GM19035 (cell line): Measurements from ENCODE around the gene ULBP1.
"Not testable (repeated sequence)": the region's sequence is repeated elsewhere in the genome, so short reads cannot be mapped to it uniquely, and the experiment has no call there.

Experiments used
- ATAC-seq: cut with Tn5 transposase; IDR thresholded peaks from one replicate; pipeline ENCODE4 v1.9.1; 2021; ENCODE audit not compliant: unreplicated experiment

Gene ULBP1

DNA sequence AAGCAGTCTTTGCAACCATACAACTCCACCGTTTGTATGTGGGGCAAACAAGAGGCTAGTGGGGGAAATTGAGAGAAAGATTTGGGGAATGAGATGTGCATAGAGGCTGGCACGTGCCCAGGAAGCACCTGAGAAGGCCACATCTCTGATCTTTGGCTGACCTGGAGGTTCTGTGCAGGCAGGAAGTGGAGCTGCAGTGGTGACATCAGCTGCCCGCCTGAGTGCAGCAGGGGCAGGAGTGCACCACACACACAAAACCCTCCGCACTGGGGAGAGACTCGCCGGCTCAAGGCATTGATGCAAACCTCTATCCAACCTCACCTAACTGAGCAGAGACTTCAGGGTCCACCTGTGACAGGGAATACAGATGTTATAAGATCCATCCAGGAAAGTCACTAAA, 10.7 kb downstream of the ULBP1 start:
- ATAC-seq = not testable (repeated sequence)

DNA sequence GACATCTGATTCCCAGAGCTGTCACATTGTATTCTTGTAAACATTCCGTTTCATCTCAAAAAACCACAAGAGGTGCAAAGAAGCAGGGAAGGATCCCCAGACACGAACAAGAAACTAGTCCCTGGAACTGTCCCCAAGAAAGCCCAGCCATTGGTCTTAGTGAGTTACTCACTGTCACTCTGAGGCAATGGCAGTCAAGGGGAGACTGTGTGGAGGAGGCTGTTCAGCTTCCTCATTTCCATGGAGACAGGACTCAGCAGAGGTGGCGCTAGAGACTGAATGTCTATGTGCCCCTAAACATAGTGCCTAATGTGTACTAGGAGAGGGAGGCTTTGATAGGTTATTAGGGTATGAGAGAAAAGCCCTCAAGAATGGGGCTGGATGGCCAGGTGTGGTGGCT, 11.1 kb downstream of the ULBP1 start:
- no peak for ATAC-seq

DNA sequence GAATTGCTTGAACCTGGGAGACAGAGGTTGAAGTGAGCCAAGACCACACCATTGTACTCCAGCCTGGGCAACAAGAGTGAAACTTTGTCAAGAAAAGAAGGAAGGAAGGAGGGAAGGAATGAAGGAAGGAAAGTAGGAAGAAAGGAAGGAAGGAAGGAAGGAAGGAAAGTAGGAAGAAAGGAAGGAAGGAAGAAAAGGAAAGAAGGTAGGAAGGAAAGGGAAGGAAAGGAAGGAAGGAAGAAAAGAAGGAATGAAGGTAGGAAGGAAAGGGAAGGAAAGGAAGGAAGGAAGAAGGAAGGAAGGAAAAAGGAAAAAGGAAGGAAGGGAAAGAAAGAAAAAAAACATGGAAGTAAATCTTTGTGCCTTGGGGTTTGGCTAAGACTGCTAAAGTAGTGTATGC, 11.7 kb downstream of the ULBP1 start:
- no peak for ATAC-seq

DNA sequence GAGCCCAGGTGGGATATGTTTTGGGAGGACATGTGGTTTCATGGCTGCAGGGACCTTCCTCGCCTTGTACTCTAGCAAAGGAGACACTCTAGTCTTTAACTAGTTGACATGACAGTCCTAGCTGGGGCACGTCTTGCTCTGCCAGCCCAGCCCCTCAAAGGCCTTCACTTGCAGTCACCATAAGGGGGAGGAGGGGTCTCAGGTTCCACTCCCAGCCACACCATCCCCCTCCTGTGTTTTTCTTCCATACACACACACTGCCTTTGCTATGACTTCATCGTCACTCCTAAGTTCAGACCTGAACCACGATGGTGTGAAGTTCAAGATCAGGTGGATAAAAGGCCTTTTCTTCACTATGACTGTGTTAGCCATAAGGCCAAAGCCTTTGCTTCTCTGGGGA, 13.5 kb downstream of the ULBP1 start:
- ATAC-seq = no peak

DNA sequence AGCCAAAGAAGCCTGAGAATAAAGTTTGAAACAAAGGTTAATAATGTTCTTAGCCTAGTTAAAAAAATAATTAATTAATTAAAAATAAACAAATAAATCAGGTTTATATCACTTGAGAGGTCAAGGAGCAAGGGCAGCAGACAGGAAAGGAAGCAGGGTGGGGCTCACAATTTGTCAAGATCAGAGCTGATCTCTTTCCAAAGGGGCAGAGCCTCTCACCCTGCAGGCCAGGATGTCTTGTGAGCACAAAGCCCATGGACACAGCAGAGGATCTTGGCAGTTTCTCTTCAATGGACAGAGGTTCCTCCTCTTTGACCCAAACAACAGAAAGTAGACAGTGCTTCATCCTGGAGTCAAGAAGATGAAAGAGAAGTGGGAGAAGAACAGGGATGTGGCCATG, 14.9 kb downstream of the ULBP1 start:
- ATAC-seq = no peak

DNA sequence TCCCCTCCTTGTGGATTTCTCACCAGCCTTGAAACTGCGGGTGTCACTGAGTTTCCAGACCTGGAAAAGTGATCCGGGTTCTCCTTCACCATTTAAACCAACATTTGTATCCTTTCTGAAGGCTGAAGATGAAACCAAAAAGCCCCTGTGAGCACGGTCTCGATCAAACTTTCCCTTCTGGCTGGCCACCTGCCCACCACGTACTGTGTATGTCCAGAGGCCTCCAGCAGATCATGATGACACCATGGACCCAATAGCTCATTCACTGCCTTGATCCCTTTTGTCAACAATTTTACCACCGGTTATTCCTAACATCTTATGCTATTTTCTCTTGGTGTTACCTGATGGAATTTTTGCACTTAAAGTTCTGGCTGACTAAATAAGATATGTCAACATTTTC, 15.6 kb downstream of the ULBP1 start:
- no peak for ATAC-seq

DNA sequence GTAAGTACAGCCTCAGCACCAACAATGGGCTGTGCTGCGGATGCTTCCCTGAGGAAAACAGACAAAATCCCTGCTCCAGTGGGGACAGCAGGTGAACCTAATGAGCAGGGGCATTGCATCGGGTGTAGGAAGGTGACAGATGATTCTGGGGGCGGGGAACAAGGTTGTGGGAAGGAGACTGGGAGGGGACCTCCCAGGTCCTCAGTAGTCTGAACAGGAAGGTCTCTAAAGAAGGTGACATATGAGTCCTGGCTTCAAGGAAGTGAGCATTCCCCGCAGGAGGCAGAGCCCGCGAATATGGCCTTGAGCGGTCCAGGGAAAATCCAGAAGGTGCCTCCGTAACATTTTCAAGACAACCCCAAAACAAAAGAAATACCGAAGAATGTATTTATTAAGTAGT, 19.4 kb downstream of the ULBP1 start:
- no peak for ATAC-seq

DNA sequence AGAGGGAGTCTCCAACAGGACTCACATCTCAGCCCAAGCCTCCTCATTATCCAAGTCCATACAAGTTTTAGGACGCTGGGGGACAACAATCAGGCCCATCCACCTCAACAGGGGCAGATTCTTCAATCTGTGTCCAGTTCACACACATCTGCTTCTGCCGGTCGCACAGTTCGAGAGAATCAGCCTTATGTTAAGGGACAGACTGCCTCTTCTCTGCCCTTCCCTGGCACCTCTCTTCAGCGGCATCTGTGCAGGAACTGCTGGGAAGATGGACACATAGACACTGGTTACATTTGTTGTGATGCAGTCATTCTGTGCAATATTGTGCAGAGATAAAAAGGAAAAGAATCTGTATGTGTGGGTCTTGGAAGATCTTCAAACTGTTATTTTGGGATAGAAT, 21.0 kb downstream of the ULBP1 start:
- no peak for ATAC-seq

DNA sequence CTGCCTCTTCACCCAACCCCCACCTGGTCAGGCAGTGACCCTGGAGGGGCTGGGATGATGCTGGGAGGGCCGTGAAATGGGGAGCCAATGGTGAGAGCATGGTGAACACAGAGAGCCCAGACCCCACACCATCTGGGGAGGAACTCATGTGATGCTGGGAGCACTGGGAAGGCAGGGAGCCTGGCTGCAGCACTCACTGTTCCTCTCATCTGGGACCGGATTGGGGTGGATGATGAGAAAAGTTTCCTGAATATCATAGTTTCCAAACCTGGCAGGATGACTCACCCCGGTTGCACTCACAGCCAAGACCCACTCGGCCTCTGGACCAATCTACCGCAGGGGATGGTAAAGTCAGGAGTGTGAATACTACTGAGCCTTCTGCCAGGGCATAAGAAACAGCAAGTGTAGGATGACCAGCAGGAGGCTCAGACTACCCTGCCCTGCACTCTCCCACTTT, 21.8 kb downstream of the ULBP1 start:
- ATAC-seq = no peak

DNA sequence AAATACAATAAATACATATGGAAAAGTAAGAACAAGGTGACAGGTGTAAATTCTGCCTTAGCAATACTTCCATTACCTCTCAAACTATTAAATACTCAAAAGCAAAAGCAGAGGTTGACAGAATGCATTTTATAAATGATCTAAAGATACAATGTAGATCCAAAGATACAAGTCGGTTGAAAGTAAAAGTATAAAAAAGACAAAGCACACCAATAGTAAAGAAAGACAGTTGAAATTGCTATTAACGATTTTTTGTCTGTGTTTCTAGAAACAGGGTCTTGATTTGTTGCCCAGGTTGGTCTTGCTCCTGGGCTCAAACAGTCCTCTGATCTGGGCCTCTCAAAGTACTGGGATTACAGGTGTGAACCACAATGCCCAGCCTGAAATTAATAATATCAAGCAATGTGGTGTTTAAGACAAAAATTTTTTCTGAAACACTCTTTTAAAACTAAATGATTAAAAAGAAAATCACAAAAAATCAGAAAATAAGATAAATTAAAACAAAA, 23.9 kb downstream of the ULBP1 start:
- ATAC-seq = no peak

DNA sequence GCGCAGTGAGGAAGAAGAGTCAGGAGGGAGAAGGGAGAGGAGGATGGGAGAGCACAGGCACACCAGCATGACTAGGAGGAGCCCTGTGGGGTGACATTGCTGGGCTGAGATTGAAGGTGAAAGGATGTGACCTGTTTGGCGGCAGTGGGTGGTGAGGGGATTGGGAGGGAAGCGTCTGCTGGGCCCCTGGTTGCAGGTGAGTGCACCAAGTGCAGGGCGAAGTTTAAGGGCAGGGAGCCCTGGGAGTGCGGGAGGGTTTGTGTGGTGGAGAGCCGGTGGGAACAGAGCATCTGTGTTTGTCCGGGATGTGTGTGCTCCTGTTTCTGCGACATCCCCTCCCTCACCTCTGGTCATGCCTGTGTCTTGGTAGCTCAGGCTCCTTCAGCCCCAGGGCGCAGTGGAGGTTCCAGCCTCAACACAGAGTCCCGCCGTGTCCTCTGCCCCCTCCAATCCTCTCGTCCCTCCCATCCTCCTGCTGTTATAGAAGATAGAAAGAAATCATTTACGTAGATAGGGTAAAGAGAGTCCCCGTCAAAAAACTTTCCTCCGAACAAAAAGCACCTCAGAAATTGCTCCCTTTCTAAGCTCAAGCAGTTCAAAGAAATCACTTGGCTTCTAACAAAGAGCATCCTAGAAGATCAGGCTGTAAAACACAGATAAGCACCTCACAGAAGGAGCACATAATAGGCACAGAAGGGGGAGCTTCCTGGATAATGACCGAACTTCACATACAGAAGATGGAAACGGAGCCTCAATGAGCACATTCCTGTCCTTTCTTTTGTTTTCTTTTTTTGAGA, 25.0 kb downstream of the ULBP1 start:
- ATAC-seq = no peak

DNA sequence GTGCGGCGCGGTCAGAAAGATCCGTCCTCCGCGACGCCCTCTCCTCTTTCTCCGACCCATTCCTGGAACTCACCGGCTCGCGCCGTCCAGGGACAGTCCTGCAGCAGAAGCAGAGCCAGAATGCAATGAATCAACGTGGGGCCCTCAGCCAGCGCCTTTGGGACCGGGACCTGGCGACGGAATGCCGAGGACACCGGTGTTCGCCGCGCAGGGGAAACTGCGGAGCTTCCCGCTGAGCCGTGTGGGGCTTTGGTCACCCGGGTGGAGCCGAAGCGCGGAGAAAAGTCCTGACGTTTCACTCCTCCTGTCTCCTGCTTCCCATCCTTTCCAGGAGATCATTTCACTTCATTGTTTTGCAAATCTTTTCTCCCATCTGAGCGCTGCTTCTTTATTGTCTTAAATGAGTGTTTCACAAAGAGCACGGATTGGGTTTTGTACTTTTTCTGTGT, 26.5 kb downstream of the ULBP1 start:
- ATAC-seq = no peak

DNA sequence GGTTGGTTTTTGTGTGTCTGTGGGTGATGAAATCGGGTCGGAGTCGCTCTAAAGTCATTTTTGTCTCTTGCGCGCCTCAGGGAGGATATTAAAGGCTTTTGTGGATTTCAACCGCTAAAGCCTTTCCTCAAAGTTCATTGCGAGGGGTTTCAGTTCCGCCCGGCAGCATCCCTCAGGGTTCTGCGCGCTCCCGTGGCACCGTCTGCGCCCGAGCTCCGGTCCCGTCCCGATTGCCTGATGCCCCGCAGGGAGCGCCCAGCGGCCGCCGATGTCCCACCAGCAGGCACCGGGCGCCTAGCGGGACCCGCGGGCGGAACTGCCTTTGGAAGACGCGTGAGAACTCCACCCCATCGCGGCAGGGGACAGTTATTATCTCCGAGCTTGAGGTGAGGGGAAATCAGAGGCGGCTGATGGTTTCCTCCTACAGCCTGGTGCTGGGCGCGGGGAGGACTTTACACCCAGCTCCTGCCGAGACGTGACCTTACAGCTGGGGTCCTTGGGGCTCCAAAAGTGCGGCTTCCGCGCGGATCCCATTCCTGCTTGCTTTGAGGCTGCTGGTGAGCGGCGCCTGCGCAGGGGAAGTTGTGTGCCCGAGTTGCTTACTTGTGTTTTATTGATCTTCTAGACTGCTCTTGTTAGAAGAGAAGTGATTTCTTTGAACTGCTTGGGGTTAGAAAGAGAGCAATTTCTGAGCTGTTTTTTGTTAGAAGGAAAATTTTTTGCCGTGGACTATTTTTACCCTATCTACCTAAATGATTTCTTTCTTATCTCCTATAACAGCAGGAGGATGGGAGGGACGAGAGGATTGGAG, 27.1 kb downstream of the ULBP1 start:
- ATAC-seq = no peak

DNA sequence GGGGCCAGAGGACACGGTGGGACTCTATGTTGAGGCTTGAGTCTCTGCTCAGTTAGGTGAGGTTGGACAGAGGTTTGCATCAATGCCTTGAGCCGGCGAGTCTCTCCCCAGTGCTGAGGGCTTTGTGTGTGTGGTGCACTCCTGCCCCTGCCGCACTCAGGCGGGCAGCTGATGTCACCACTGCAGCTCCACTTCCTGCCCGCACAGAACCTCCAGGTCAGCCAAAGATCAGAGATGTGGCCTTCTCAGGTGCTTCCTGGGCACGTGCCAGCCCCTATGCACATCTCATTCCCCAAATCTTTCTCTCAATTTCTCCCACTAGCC, 27.7 kb downstream of the ULBP1 start:
- not testable (repeated sequence) for ATAC-seq

DNA sequence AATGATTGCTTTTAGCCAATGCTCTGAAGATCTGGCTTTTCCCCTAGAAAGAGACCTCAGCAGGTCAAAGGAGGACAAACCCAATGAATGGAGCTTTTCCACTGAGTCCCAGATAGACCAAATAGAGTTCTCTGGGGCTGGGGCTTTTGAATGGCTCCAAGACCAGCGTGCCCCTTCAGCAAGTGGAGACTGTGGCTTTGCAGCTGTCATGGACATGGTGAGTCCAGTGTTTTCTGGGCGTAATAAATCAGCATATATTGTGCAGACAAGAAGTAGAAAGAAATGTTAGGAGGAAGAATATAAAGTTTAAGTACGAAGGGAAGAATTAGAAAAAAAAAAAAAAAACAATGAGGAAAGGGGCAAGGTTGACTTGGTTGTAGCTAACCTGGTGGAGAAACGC, 28.1 kb downstream of the ULBP1 start:
- ATAC-seq = no peak

DNA sequence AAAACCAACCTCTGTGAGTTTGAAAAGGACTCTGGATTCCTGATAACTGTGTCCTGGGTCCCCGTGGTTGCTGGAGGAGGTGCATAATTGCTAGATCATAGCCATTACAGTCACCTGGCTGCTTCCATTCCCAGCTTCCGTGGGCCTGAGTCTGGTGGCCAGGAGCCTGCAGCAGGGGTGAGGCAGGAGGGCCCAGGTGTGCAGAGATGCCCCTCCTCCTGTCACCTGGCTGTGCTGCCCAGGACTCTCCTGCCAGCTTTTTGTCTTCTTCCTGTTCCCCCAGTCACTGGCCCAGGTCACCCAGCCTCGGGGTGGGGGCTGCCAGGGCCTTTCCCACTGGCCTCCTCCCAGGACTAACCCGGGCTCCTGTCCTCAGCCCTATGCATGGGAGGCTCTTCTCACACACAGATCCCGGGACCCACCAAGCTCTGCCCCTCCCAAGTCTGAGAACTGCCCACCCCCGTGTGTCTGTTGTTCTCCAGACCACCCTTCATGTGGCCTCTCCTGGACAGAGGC, 31.6 kb downstream of the ULBP1 start:
- ATAC-seq = no peak

DNA sequence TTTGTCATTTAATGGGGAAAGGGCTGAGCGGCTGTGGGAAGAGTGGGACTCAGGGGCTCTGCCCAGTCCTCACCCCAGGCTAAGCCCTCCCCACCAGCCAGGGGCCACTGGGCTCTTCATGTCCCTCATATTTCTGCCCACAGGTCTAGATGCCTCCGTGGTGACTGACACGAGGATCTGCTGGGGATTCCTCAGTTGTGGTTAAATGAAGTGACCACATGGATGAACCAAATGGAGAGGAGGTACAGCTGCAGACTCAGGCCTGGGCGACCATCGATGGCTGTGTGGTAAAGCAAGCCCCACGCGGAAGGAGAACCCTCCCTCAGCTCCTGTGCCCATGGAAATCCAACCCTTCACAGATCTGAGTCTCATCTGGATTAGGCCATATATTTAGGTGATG, 32.2 kb downstream of the ULBP1 start:
- no peak for ATAC-seq

DNA sequence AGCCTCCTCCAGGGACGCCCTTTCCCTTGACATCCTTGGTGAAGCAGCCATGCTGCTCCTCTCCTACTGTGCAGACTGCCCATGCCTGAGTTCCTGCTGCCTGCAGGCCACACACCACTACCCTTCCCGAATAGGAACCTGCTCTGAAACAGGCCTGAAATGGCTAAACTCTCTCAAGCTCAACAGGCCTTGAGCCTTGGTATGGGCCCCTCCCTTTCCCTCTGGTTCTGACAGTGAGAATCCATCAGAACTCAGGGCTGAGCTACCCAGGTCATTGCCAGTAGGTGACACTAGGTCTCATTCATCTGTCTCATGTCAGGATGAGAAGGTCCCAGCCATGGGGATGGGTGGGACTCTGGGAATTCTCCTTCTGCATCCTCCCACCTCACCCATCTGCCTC, 35.9 kb downstream of the ULBP1 start:
- no peak for ATAC-seq

DNA sequence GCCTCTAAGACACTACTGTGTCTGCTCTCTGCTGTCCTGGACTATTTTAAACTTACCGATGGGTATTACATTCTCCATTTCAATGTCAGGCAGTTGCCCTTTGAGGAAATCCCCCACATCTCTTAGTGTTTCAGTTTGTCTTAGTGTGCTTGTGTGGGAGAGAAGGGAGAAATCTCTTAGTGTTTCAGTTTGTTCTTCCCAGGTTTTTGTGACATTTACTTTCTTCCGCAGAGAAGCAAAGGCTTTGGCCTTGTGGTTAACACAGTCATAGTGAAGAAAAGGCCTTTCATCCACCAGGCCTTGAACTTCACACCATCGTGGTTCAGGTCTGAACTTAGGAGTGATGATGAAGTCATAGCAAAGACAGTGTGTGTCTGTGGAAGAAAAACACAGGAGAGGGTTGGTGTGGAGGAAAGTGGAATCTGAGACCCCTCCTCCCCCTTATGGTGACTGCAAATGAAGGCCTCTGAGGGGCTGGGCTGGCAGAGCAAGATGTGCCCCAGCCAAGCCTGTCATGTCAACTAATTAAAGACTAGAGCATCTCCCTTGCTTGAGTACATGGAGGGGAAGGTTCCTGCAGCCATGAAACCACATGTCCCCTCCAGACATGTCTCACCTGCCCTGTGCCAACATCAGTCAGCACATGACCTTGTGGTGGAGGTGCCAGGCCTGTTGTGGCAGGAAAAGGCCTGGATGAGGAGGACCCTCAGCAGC, 37.7 kb downstream of the ULBP1 start:
- ATAC-seq = peak; percentile 31

DNA sequence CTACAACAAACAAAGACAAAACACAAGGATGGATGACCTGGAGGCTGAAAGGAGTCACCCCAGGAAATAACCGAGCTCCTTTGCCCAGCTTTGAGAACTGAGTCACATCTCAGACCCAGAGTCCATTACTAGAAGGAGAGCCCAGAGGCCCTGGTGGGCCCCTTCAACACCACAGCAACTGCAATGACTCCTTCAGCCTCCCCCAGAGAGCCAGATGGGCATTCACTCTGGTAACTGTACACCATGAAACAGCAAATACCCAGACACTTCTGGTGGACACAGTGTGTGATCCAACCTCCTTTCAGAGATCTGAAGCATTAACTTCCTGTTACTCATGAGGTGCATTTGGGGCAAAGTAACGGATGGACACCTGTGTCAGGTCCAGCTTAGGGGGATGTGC, 39.0 kb downstream of the ULBP1 start:
- no peak for ATAC-seq

DNA sequence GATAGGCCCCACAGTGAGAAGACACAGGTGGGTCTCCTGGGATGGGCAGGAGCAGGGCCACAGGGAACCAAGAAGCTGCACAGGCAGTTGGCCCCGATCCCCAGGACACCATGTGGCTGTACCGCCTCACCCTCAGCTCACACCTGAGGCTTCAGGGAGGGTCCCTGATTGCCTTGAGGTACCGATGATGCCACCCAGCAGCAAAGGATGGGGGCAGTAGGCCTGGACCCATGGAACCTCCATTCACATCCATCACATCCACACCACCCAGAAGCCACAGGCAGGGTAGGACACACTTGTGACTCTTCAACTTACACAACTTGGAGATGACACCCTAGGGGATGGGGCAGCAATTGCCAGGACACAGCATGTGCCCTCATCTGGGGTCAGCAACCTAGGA, 39.9 kb downstream of the ULBP1 start:
- not testable (repeated sequence) for ATAC-seq
